IPS-20b (cell line): ENCODE measurements around the gene CIPC.

ENCODE experiments used
- H3K27ac ChIP-seq: one replicate; pipeline ENCODE4 v1.5.1; 2013; ENCODE audit warnings: low read length
- H3K27me3 ChIP-seq: 2 replicates; pipeline ENCODE4 v1.6.1; 2013; ENCODE audit warnings: mild to moderate bottlenecking, low read length, inconsistent platforms; ENCODE audit not compliant: insufficient read depth
- H3K36me3 ChIP-seq: 2 replicates; pipeline ENCODE4 v1.6.1; 2013; ENCODE audit warnings: low read depth, mild to moderate bottlenecking, inconsistent platforms, low read length, moderate library complexity; ENCODE audit not compliant: insufficient read depth
- H3K4me1 ChIP-seq: 2 replicates; pipeline ENCODE4 v1.6.1; 2013; ENCODE audit warnings: mild to moderate bottlenecking, control low read depth, inconsistent platforms, low read length, moderate library complexity; ENCODE audit not compliant: insufficient read depth
- H3K4me3 ChIP-seq: 2 replicates; pipeline ENCODE4 v1.5.1; 2013; ENCODE audit warnings: mild to moderate bottlenecking, low read length, inconsistent platforms
- H3K9ac ChIP-seq: 2 replicates; pipeline ENCODE4 v1.6.1; 2013; ENCODE audit warnings: low read depth, mild to moderate bottlenecking, inconsistent platforms, low read length, moderate library complexity
- H3K9me3 ChIP-seq: 2 replicates; pipeline ENCODE4 v1.6.1; 2013; ENCODE audit warnings: mild to moderate bottlenecking, low read depth, low read length, inconsistent platforms; ENCODE audit not compliant: insufficient read depth

Gene CIPC, protein sequence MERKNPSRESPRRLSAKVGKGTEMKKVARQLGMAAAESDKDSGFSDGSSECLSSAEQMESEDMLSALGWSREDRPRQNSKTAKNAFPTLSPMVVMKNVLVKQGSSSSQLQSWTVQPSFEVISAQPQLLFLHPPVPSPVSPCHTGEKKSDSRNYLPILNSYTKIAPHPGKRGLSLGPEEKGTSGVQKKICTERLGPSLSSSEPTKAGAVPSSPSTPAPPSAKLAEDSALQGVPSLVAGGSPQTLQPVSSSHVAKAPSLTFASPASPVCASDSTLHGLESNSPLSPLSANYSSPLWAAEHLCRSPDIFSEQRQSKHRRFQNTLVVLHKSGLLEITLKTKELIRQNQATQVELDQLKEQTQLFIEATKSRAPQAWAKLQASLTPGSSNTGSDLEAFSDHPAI

DNA sequence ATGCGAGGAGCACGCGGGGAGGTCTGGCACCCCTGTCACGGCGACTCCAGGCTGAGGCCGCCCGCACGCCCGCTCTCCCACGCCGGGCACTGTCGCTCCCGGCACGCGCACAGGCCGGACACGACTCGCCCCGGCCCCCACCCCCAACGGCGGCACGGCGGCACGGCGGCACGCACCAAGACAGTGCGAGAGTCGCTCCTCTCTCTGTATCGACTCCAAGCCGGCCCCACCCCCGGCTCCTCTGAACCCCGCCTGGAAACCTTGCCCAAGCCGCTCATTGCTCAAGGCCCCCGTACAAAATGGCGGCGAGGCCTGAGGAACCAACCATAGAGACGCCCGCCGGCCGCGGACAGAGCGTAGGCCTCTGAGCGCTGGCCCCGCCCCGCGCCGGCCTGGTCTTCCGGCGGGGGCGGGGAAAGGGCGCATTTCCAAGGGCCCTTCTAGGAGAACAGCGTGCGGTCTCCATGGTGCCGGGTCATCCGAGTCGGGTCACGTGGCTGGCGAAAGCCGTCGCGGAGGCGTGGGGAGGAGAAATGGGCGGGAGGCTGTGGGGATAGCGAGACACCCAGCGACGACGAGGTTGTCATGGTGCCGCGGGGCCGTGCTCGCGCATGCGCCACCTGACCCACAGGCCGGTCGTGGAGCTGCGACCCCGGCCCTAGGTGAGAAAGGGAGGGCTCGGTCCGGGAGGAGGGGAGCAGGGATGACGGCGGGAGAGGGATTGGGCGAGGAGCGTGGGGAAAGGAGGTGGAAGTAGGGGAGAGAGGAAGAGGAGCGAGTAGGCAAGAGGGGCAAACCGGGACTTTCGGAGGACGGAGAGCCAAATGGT lies at the start of gene CIPC:
TSS of gene CIPC (plus strand) at position 559 of the 829 bp plus-strand sequence. CDS start 7,451 bp downstream, outside the sequence.
- Histone ChIP-seq H3K4me1 (peaks cover 21% of the 10 kb centered on the region), H3K27ac (peak within 1 kb of the TSS; percentile 94), H3K27me3 (no peaks in the 10 kb centered on the region), H3K4me3 (peak within 1 kb of the TSS; percentile 79), H3K9ac (peak within 1 kb of the TSS; percentile 94), H3K9me3 (no peaks in the 10 kb centered on the region), H3K36me3 (no peaks in the 10 kb centered on the region)

GRCh38 chr14:77051116-77051515 lies 46.9 kb upstream of the CIPC start:
- peaks cover 2% of the 10 kb centered on the region; the same call in 1 of the 2 replicates for H3K9me3 ChIP-seq
- H3K9ac ChIP-seq = no peak overlapping the region
- H3K4me1 ChIP-seq = peaks cover 3% of the 10 kb centered on the region; the same call in 1 of the 2 replicates
- H3K27ac ChIP-seq = no peak overlapping the region
- H3K27me3 ChIP-seq = no peaks in the 10 kb centered on the region
- no peak overlapping the region for H3K4me3 ChIP-seq
- H3K36me3 ChIP-seq = no peaks in the 10 kb centered on the region

GRCh38 chr14:77052281-77053044 lies 45.6 kb upstream of the CIPC start:
- Histone ChIP-seq H3K4me3 (no peak overlapping the region), H3K9me3 (peaks cover 3% of the 10 kb centered on the region; the same call in 1 of the 2 replicates), H3K27me3 (no peaks in the 10 kb centered on the region), H3K36me3 (no peaks in the 10 kb centered on the region), H3K27ac (no peak overlapping the region), H3K4me1 (peaks cover 3% of the 10 kb centered on the region; the same call in 1 of the 2 replicates), H3K9ac (no peak overlapping the region)

GRCh38 chr14:77053046-77053841 lies 44.8 kb upstream of the CIPC start:
- no peak overlapping the region for H3K27ac ChIP-seq
- H3K4me3 ChIP-seq = no peak overlapping the region
- peaks cover 3% of the 10 kb centered on the region; the same call in 1 of the 2 replicates for H3K9me3 ChIP-seq
- H3K36me3 ChIP-seq = no peaks in the 10 kb centered on the region
- H3K9ac ChIP-seq = no peak overlapping the region
- no peaks in the 10 kb centered on the region for H3K27me3 ChIP-seq
- peaks cover 3% of the 10 kb centered on the region; the same call in 1 of the 2 replicates for H3K4me1 ChIP-seq

DNA sequence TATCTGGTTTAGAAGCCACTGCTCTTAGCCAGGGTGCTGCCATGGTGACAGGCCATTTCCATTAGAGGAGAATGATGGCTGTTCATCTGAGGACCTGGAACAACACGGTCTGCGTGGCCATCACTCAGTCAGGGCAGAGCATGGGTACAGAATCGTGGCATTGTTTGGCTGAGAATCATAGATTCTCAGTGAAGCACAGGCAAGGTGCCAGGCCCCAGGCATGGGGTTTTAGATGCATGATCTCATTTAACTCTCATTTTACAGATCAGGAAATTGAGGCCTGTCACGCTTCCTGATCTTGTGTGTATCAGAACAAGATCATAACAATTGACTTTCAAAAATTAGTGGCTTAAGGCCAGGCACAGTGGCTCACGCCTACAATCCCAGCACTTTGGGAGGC lies 42.8 kb upstream of the CIPC start:
- no peaks in the 10 kb centered on the region for H3K36me3 ChIP-seq
- H3K4me1 ChIP-seq = peaks cover 8% of the 10 kb centered on the region; the same call in 1 of the 2 replicates
- no peaks in the 10 kb centered on the region for H3K27me3 ChIP-seq
- no peak overlapping the region for H3K4me3 ChIP-seq
- no peak overlapping the region for H3K27ac ChIP-seq
- H3K9me3 ChIP-seq = peaks cover 3% of the 10 kb centered on the region; the same call in 1 of the 2 replicates
- no peak overlapping the region for H3K9ac ChIP-seq

GRCh38 chr14:77055981-77056380 lies 42.1 kb upstream of the CIPC start:
- Histone ChIP-seq H3K4me3 (no peak overlapping the region), H3K9me3 (peaks cover 3% of the 10 kb centered on the region; the same call in 1 of the 2 replicates), H3K36me3 (no peaks in the 10 kb centered on the region), H3K27me3 (no peaks in the 10 kb centered on the region), H3K9ac (no peak overlapping the region), H3K4me1 (peaks cover 8% of the 10 kb centered on the region; the same call in 1 of the 2 replicates), H3K27ac (no peak overlapping the region)

DNA sequence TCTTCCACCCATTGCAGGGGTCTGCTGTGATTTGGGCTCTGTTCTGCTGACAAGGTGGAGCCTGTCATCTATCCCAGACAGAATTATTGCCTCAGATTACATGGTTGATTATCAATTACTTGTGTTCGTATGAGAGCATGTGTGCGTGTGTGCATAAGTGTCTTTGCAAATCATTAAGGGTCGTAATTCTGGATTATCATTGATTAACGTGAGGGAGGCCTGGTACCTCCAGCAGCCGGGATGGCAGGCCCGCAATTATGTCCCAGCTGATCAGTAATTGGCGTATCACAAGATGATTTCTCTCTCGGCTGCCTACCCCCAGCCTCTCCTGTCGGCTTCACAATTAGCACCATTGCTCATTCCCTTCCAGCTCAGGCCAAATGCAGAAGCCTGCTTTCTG lies 39.9 kb upstream of the CIPC start:
- Histone ChIP-seq H3K4me1 (peaks cover 9% of the 10 kb centered on the region; the same call in 1 of the 2 replicates), H3K27me3 (no peaks in the 10 kb centered on the region), H3K27ac (no peak overlapping the region), H3K9ac (no peak overlapping the region), H3K9me3 (peaks cover 3% of the 10 kb centered on the region; the same call in 1 of the 2 replicates), H3K36me3 (no peaks in the 10 kb centered on the region), H3K4me3 (no peak overlapping the region)

GRCh38 chr14:77058785-77059184 lies 39.3 kb upstream of the CIPC start:
- Histone ChIP-seq H3K4me1 (peaks cover 9% of the 10 kb centered on the region; the same call in 1 of the 2 replicates), H3K27me3 (no peaks in the 10 kb centered on the region), H3K9me3 (peaks cover 3% of the 10 kb centered on the region; the same call in 1 of the 2 replicates), H3K4me3 (no peak overlapping the region), H3K9ac (no peak overlapping the region), H3K27ac (no peak overlapping the region), H3K36me3 (no peaks in the 10 kb centered on the region)

- no peak overlapping the region for H3K27ac ChIP-seq
Observed at GRCh38 chr14:77059276-77059915, 38.7 kb upstream of the CIPC start.

GRCh38 chr14:77061630-77062257 lies 36.3 kb upstream of the CIPC start:
- Histone ChIP-seq H3K27ac (no peak overlapping the region), H3K27me3 (no peaks in the 10 kb centered on the region), H3K36me3 (no peaks in the 10 kb centered on the region), H3K4me3 (no peak overlapping the region), H3K9ac (no peak overlapping the region; the same call in 1 of the 2 replicates), H3K9me3 (no peaks in the 10 kb centered on the region), H3K4me1 (peaks cover 9% of the 10 kb centered on the region; the same call in 1 of the 2 replicates)

More at GRCh38 chr14:77059276-77059915, 38.7 kb upstream of the CIPC start:
- no peak overlapping the region for H3K4me3 ChIP-seq
- peaks cover 9% of the 10 kb centered on the region; the same call in 1 of the 2 replicates for H3K4me1 ChIP-seq
- peaks cover 3% of the 10 kb centered on the region; the same call in 1 of the 2 replicates for H3K9me3 ChIP-seq
- no peak overlapping the region for H3K9ac ChIP-seq
- no peaks in the 10 kb centered on the region for H3K36me3 ChIP-seq
- H3K27me3 ChIP-seq = no peaks in the 10 kb centered on the region
